NCI-H1092 (cell line): ENCODE data around the gene NRG2.

Experiments
- DNase-seq: peaks from one replicate; lab custom pipeline; 2025; lab: John Stamatoyannopoulos, UW

NRG2 gene

GRCh38 chr5:140010798-140011197 is 32.3 kb downstream of the NRG2 start:
- no peak for DNase-seq

- DNase-seq = no peak
These were observed 35.8 kb downstream of the NRG2 start for GRCh38 chr5:140007311-140007710.

- DNase-seq = no peak
These were observed 37.9 kb downstream of the NRG2 start for GRCh38 chr5:140005145-140005591.

GRCh38 chr5:140004174-140004573 is 38.9 kb downstream of the NRG2 start:
- no peak for DNase-seq

DNA sequence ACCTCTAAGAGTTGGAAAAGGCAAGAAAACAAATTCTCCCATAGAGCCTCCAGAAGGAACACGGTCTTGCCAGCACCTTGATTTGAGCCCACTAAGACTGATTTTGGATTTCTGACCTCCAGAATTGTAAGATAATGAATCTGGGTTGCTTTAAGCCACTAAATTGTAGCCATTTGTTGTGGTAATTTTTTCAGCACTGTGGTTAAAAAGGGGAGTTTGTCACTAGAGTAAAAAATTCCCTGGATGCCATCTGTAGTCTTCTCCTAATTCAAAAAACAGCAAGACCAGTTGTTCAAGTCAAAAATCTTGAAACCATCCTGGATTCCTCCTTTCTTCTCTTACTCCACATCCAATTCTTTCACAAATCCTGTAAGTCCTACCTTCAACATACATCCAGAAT is 39.6 kb downstream of the NRG2 start:
- DNase-seq = no peak

GRCh38 chr5:140000332-140000731 is 42.8 kb downstream of the NRG2 start:
- DNase-seq = peak; percentile 23

GRCh38 chr5:139998837-139999236 is 44.3 kb downstream of the NRG2 start:
- DNase-seq = no peak

DNA sequence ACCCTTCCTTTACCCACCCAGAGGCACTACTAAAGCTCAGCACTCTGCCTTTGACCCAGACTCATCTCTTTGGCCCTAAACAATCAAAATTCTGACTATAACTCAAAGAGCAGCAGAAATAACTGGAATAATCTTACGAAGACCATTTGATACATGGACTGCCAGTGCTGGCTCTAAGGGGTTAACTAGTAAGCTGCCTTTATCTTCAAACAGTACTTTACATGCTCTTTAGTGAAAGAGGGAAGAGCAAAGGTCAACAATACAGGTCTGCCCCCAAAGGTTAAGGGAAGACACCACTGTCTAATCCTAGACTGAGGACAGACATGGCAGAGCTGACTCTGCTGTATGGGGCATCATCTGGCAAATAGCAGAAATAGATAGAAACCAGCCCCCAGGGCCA is 45.8 kb downstream of the NRG2 start:
- DNase-seq = no peak

- no peak for DNase-seq
These were observed 47.2 kb downstream of the NRG2 start for GRCh38 chr5:139995929-139996328.

DNA sequence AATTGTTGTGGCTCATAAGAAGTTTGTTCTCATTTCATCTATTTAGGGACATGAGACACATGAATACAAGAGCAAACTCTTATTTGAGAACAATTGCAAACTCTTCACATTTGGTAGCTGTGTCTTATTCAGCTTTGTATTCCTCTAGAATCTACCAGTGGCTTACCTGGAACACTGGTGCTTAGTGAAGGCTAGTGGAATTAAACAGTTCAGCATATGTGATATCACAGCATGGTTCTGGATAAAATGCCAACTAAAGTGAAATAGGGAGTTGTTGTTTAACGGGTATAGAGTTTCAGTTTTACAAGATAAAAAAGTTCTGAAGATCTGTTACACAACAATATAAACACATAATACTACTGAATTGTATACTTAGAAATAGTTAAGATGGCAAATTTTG is 48.9 kb downstream of the NRG2 start:
- no peak for DNase-seq

DNA sequence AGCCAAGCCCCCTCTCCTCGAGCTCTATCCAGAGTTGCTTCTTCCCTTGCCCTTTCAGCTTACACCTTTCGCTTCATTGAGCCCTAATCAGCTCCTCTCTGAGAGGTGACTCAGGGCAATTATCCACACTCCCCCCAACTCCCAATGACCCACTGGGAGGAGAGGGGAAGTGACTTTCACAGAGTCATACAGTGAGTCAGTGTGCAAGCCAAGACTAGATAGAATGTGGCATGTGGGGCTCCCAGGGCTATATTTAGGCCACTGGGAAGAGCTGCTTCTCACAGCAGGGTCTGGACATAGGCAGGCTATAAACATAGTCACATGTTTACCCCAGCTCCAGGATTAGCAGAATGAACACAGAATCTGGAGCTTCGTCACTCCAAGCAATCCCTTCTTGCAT is 57.4 kb downstream of the NRG2 start:
- no peak for DNase-seq

- no peak for DNase-seq
These were observed 57.8 kb downstream of the NRG2 start for GRCh38 chr5:139985290-139985689.

DNA sequence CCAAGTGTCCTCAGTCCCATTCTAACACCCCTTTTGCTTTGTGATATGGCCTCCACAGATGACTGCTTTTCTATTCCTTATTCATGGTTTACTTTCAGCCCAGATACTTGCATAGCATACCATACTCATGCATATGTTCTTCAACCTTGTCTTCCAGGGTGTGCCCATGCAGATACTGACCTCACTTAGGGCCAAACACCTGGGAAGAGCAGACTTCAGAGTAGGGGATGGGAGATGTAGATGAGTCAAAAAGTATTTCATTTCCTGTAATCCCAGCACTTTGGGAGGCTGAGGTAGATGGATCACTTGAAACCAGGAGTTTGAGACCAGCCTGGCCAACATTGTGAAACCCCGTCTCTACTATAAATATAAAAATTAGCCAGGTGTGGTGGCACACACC is 58.3 kb downstream of the NRG2 start:
- no peak for DNase-seq

GRCh38 chr5:139982975-139983240 is 60.2 kb downstream of the NRG2 start:
- no peak for DNase-seq

- no peak for DNase-seq
These were observed 60.7 kb downstream of the NRG2 start for GRCh38 chr5:139982157-139982974.

DNA sequence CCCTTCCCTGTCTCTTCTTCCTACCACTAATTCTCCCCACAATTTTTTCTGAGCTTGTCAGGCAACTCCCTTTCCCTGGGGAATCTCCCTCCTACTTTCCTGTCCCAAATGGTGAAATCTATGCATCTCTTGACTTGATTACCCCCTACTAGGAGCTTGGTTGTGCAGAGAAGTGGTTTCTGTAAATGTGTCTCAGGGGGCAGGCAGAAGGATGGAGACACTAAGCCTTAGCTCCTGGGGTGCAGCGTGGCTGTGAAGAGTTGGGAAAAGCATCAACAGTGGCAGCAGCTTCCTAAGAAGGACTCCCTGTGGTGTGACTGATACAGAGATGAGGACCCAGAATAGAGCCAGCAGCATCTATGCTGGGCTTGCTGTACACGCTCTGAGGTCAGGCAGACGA is 62.3 kb downstream of the NRG2 start:
- DNase-seq = no peak

DNA sequence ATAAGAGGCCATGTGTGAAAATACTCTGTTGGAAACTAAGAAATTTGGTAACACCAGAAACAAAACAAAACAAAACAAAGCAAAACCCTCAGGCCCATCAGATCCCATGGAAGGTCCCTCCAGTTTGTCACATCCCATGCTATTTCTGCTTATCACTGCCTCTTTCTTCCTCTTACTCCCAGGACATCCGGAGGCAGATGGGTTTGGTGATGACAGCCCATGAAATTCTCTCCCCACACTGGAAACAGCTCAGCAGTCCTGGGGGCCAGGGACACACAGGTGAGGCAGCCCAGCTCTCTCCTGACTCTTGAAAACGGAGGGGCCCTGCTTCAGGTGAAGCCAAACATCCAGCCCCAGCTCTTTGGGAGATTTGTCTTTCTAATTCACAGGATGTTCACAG is 63.2 kb downstream of the NRG2 start:
- DNase-seq = no peak

DNA sequence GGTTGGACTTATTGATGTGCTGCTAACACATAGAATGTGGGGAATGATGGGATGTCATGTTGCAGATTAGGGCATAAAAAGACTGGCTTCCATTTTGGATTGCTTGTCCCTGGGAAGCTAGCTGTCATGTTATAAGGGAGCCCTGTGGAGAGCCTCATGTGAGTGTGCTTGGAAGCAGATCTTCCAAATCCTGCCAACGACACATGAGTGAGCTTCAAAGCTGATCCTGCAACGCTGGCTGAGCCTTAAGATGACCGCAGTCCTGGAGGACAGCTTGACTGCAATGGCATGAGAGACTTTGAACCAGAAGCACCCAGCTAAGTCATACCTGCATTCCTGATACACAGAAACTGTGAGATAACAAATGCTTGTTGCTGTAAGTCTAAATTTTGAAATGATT is 63.6 kb downstream of the NRG2 start:
- DNase-seq = no peak

DNA sequence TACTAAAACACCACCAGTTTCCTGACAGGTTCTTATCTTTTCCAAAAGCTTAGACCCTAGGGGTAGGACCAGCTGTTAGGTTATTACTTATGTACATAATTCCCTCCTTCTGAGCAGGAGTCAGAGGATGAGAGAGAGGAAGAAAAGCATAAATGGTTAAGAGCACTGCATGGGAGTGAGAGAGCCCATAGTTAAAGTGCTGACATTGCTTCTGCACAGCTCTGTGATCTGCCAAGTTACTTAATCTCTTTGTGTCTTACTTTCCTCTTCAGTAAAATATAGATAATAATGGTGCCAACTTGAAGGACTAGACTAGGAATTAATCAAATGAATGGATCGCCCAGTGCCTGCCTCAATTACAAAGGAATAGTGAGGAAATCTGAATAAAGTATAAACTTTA is 66.4 kb downstream of the NRG2 start:
- no peak for DNase-seq

GRCh38 chr5:139975942-139976341 is 67.2 kb downstream of the NRG2 start:
- no peak for DNase-seq

DNA sequence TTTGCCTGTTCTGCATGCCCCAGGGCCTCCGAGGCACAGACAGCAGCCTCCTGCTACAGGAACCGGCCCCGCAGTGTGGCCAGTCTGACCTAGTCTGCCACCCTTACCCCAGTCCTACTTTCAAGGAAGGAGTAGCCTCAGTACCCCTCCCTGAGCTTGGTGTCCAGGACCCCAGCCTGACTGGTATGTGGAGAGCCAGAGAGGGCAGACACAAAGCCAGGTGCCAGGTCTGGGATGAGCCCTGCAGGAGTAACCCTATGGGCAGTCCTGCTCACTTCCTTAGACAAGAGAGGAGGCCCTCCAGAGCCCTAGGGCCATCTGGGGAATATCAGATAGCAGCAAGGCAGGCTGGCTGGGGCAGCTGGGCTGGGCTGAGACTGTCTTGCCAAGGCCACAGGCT is 67.8 kb downstream of the NRG2 start:
- no peak for DNase-seq

DNA sequence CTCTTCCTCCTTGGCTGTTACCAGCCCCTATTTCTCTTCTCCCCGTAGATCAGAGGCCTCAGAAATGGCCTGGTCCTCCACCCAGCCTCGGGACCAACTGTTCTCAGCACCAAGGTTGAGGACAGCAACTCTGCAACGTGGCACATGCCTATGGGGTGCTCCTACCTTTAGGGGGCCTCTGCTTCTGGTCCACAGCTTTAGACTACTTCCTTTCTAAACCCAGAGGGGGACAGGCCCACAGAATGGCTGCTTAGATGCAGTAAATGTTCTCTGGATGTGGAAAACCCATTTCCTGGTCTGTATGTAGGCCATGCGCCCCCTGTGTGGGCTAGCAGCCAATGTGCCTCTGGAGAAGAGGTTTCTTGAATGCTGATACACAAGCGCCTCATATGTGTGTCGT is 68.4 kb downstream of the NRG2 start:
- no peak for DNase-seq

DNA sequence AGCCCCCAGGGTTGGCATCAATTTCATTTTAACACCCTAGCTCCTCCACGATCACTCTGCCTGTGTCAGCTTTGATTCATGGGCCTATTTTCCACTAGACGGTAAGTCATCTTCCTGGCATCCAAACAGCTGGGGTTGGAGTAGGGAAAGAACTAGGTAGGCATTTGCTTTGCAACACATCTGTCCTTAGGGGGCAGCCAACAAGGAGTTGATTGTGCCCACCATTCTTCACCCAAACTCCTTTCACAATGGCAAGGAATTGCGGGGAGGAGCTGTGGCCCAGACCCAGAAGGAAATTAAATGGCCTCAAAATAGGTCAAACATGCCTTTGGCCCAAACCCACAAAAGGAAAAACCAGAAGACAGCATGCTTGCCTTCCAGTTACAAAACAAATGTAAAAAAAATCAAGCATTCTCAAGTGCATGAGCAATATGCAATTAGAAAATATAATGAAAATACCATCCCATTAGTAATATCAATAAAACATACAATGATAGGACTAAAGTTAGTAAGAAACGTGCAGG is 71.8 kb downstream of the NRG2 start:
- no peak for DNase-seq

DNA sequence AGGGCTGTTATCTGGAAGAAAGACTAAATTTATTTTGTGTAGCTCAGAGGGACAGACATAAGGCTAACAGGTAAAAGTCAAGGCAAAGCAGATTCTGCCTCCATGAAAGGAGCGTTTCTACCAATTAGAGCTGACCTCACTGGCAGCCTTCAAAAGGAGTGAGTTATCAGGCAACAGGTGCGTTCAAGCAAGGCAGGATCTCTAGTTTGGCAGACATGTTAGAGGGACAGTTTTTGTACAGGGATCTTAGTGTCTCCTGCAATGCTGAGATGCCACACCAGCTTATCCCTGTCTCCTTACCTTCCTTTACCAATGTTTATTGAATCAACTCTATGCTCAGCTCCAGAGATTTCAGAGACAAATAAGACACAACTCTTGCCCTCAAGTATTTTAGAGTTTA is 73.8 kb downstream of the NRG2 start:
- no peak for DNase-seq
